NCI-H2171 treated with DMSO at 0.1 percent for 48 hours (cell line): ENCODE data around the gene KAT14.
A peak's percentile ranks its signal among the peaks of the same experiment; 100 is the strongest.
"Not testable (repeated sequence)": the region's sequence is repeated elsewhere in the genome, so short reads cannot be mapped to it uniquely, and the experiment has no call there.

ENCODE experiments used
- DNase-seq: peaks from one replicate; lab custom pipeline; 2025; lab: John Stamatoyannopoulos, UW

KAT14 gene

DNA sequence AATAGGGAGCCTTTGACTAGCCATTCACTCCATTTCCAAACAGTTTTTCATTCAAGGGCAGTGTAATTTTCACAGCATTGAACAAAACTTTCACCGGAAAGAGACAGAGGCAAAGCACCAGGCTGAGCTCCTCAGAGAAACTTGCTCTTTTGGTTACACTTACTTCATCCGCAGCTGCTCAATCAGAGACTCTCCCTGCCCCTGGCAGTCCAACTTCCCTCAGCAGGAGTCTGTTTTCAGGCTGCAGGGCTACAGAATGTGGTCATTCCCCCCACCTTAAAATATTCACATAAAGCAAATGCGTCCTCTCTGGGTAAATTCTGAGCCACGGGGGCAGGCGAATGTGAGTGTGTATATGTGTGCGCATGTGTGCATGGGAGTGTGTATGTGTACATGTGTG lies 80.6 kb downstream of the KAT14 start:
- no peak for DNase-seq

- no peak for DNase-seq
Measured at GRCh38 chr20:18223409-18223808, 85.7 kb downstream of the KAT14 start.

DNA sequence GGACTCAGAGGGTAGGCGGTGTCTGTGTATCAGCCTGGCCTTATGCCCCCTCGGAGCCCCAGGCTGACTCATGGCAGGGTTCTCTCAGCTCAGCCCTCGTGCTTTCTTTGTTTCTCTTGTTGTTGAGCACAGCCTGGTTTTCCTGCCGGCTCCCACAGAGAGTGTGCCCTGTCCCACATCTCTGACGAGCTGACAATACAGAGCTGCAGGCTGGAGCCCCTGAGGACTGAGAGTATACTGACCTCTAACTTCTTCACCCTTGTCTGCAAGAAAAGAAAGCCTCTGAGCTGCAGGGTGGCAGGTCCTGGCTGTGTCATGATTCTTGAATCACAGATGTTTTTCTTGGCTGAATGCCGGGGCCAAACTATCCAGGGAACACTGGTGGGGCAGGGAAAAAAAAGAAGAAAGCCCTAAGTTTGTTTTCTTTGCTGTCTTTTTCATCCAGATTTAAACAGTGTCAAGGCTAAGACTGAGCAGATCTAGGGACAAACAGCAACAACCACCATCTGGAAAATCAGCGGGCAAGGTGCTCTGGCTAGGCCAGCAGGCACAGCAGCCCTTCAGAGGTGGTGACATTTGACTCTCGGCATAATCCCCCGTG lies 87.4 kb downstream of the KAT14 start:
- DNase-seq, result peak; percentile 79

DNA sequence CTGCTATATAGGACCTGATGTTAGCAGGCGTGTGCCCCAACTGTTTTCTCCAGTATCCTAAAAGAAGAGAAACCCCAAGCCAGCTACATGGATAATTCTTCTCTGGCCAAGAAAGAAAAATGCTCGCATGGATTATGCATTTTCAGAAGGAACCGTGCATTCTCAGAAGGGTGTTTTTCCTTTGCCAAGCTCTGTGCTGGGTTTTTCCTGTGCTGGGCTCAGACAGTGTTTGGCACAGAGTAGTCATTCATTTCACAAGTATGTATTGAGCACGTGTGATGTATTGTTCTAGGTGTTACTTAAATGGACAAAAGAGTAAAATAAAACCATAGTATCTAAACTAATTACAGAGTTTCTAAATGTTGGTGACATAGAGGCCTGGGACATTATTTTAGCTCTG lies 88.0 kb downstream of the KAT14 start:
- DNase-seq, result peak; percentile 33

- DNase-seq, result not testable (repeated sequence)
Measured at GRCh38 chr20:18226741-18227140, 89.1 kb downstream of the KAT14 start.

- DNase-seq, result no peak
Measured at GRCh38 chr20:18233408-18233943, 95.8 kb downstream of the KAT14 start.
